NCI-H82 treated with DMSO at 0.1 percent for 48 hours (cell line): ENCODE results near the gene MEI4.
A peak's percentile ranks its signal among the peaks of the same experiment; 100 is the strongest.
"Not testable (repeated sequence)": the region's sequence is repeated elsewhere in the genome, so short reads cannot be mapped to it uniquely, and the experiment has no call there.

ENCODE experiments used
- DNase-seq: peaks from one replicate; lab custom pipeline; 2025; ENCODE audit not compliant: unreplicated experiment; lab: John Stamatoyannopoulos, UW

The MEI4 gene

DNA sequence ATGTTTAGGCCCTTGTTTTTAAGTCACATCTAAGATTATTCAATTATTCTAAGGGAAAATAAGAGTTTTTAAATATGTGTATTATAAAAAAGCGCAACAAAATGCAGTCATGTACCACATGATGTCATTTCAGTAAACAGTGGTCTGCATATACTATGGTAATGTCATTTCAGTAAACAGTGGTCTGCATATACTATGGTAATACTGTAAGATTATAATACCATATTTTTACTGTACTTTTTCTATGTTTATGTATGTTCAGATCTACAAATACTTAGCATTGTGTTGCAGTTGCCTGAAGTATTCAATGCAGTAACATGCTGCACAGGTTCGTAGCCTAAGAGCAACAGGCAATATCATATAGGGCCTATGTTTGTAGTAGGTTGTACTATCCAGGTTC, 21.4 kb downstream of the MEI4 start:
- no peak for DNase-seq

DNA sequence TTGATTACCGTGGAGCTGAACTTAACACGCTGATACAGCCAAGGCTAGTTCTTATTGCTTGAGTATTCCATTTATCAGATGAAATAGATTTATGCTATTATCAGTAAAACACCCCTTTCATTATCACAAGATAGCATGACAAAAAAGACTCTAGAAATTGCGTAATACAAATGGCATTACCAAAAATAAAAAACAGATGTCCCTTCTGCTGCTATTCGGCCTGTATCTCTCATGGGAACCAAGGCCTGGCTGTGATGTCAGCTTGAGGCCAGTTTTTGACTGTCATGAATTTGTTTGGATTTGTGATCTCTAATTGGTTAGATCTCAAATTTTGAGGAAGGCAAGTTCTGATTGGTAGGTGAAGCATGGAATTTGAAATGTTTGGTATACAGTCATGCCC, 25.2 kb downstream of the MEI4 start:
- DNase-seq, result no peak

DNA sequence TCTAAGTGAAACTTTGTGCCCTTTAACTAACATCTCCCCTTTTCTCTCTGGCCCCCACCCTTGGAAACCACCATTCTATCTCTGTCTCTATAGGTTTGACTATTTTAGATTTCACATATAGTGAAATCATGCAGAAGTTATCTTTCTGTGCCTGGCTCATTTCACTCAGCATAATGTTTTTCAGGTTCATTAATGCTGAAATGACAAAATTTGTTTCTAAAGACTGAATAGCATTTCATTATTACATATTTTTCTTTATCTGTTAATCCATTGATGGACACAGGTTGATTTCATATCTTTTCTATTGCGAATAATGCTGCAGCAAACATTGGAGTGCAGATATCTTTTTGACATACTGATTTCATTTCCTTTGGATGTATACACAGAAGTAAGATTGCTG, 30.7 kb downstream of the MEI4 start:
- DNase-seq, result no peak

DNA sequence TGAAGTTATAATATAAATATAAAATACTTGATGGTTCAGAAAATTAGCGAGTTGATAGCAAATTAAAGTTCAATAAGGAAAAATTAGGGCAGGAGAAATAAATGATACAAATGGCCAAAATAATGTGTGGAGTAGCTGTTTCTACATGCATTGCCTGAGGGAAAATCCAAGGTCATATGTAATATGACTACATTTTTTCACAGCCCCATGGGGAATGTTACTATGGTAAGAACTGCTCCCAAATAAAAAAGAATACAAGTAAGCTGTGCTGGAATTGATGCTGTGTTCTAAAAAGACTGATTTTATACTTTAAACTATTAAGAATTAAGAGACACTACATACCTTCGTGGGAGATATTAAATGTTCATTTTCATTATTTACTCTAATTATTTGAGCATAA, 34.1 kb downstream of the MEI4 start:
- DNase-seq, result no peak

DNA sequence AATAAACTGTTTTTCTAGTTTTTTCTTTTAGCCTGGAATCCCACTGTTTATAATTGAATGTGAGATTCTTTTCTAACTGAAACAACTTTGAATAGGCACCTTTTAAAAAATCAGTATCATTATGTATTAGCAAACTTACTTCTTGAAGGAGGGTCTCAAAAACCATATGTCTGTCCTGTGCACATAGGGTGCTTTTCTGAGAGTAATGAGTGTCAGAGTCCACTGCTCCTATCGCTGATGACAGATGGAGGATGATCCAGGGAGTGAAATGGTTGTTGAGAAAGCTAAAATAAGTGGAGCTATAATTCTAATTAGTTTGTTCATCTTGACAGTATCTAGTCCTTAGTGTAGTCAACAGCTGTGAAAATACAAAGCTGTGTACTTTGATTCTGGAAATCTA, 35.8 kb downstream of the MEI4 start:
- peak; percentile 15 for DNase-seq

DNA sequence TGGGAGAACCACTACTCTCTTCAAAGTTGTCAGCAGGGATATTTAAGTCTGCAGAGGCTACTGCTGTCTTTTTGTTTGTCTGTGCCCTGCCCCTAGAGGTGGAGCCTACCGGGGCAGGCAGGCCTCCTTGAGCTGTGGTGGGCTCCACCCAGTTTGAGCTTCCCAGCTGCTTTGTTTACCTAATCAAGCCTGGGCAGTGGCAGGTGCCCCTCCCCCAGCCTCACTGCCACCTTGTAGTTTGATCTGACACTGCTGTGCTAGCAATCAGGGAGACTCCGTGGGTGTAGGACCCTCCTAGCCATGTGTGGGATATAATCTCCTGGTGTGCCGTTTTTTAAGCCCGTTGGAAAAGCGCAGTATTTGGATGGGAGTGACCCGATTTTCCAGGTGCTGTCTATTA, 47.3 kb downstream of the MEI4 start:
- DNase-seq, result not testable (repeated sequence)

DNA sequence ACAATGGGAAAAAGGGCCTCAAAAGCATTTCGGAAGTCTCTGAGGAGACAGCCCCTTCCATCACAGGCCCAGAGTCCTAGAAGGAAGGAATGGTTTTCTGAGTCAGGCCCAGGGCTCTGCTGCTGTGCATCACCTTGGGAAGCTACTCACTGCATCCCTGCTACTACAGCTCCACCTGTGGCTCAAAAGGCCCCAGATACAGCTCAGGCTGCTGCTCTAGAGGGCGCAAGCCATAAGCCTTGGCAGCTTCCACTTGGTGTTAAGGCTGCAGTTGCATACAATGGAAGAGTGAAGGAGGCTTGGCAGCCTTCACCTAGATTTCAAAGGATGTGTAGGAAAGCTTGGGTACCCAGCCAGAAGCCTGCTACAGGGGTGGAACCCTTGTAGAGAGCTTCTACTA, 54.8 kb downstream of the MEI4 start:
- DNase-seq, result no peak

DNA sequence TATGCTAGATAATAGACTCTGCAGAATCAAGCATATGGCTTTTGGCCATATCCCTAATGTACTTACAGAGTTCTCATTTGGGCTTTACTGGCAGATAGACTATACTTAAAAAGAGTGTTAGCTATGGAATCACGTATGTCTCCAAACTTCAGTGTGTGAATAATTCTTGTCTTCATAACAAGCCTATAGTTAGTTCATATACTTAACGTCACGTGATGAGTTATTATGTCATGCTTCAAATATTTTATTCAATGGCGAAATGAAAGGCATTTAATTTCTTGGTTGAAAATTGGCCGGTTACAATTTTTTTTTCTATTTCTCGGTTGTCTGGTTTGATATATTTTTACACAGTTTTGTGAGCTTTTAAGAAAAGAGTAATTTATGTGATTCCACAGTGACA, 62.7 kb downstream of the MEI4 start:
- DNase-seq, result peak; percentile 1

DNA sequence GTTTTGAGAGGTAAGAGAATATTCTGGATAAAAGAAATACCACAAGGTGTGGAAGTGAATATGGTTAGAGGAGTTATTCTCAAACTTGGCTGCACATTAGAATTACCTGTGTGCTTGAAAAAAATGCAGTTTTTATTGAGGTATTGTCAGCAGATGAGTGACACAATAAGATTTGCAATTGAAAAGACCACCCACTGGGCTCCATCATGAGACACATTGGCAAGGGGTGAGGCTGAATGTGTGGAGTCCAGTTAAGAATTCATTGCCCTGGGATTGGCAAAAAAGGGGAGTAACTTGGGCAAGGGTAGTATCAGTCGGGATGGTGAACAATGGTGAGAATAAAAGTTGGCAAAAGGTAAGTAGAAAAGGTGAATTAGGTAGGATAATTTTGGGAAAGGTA, 63.5 kb downstream of the MEI4 start:
- no peak for DNase-seq

DNA sequence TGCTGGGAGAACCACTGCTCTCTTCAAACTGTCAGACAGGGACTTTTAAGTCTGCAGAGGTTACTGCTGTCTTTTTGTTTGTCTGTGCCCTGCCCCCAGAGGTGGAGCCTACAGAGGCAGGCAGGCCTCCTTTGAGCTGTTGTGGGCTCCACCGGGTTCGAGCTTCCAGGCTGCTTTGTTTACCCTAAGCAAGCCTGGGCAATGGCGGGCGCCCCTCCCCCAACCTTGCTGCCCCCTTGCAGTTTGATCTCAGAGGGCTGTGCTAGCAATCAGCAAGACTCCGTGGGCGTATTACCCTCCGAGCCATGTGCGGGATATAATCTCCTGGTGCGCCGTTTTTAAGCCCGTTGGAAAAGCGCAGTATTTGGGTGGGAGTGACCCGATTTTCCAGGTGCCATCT, 83.2 kb downstream of the MEI4 start:
- not testable (repeated sequence) for DNase-seq

DNA sequence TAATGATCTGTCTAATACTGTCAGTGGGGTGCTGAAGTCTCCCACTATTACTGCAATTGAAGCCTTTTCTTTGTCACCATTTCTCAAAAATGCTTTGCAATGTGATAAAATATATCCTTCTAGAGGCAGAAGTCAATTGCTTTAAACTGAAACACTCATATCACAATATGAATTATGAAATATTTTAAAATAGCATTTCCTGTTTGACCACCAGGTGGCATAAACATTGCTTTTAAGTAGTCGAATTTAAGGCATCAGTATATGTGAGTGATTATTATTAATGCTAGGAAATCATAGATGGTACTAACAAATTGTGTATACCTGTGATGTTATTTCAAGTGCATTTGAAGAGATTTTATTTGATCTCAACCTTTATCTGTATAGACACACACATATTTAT, 87.5 kb downstream of the MEI4 start:
- DNase-seq, result no peak

DNA sequence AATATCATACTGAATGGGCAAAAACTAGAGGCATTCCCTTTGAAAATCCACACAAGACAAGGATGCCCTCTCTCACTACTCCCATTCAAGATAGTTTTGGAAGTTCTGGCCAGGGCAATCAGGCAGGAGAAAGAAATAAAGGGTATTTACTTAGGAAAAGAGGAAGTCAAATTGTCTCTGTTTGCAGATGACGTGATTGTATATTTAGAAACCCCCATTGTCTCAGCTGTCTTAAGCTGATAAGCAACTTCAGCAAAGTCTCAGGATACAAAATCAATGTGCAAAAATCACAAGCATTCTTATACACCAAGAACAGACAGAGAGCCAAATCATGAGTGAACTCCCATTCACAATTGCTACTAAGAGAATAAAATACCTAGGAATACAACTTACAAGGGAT, 99.3 kb downstream of the MEI4 start:
- DNase-seq, result not testable (repeated sequence)

DNA sequence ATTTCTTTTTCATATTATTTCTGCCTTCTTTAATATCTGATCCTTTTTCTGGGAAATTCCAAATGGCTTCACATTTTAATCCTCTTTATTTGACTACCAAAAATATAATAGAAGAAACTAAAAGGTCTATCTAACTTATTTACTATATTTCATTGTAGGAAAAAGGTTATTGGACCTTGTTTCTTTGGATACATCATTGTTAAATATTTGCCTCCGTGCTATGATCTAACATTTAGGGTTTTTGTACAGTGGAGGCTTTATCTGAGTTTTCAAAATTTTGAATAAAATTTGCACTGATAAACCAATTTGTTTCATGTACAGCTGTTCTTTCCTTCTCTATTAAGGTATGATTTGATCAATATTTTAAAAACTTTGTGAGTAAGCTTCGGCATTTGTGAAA, 109.5 kb downstream of the MEI4 start:
- DNase-seq, result no peak

DNA sequence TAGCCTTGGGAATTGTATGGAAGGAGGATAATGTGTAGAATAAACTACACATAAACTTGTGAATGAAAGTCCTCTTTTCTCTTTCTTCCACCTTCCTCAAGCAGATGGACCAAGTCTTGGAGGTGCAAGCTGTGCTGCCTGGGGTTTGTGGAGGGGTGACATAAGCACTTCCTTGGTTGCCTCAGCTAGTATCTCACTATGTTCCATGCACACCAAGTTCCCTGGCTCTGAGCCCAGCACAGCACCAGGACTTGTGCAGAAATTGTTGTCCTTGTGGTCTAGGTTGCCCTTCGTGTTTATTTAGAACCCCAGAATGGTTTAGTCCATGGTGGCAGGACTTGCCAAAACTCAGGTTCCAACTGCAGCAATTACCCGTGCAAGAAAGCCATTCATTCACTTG, 110.3 kb downstream of the MEI4 start:
- no peak for DNase-seq

DNA sequence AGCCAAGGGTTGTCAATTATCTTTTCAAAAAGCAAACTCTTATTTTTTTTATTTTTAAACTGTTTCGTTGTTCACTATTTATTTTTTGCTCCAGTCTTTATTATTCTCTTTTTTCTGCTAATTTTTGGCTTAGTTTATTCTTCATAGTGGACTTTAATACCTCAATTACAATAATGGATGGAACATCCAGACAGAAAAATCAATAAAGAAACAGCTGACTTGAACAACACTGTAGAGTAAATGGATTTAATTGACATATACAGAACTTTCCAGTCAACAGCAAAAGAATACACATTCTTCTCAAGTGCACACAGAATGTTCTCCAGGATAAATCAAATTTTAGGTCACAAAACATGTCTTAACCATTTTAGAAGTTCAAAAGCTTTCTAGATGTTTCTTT, 111.5 kb downstream of the MEI4 start:
- DNase-seq, result no peak

DNA sequence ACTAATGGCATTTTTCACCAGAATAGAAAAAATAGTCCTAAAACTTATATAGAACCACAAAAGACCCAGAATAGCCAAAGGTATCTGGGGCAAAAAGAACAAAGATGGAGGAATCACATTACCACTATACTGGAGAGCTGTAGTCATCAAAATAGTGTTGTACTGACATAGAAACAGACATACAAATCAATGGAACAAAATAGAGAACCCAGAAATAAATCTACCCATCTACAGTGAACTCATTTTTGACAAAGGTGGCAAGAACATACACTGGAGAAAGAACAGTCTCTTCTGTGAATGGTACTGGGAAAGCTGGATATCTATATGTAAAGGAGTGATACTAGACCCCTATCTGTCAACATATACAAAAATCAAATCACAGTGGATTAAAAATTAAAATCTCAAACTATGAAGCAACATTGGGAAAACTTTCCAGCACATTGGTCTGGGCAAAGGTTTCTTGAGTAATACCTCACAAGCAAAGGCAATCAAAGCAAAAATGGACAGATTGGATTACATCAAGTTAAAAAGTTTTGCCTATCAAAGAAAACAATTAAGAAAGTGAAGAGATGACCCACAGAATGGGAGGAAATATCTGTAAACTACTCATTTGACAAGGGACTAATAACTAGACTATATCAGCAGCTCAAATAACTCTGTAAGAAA, 120.5 kb downstream of the MEI4 start:
- DNase-seq, result no peak

DNA sequence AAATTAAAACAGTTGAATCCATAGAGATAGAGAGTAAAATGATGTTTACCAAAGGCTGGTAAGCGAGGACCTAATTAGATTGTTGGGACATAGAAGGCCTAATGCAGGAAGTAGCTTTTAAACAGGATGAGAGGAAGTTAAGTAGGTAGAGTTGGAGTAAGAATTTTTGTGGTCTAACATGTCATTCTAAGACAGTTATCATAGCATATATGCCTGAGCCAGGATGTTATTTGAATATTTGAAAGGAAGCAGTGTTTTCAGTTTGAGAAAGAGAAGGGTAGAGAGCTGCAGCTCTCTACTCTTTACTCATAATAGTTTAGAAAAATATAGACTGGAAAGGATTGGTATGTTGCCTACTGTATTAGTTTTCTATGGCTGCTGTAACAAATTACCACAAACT, 121.6 kb downstream of the MEI4 start:
- DNase-seq, result no peak

DNA sequence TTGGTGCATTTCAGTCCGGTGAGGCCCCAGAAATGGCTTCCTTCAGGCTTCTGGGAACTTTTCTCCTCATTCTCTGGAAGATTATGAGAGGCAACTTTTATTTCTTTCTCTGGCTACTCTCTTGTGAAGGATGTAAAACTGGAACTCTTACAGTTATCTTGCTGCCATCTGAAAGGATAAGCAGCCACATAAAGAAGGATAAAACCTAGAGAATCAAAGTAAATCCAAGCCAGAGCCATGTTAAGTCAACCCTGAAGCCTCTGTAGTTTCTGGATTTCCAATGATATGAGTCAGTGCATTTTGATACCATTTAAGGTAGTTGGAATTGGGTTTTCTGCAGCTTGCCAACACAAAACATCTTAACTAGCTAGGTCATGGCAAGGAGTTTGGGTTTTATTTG, 123.6 kb downstream of the MEI4 start:
- no peak for DNase-seq

DNA sequence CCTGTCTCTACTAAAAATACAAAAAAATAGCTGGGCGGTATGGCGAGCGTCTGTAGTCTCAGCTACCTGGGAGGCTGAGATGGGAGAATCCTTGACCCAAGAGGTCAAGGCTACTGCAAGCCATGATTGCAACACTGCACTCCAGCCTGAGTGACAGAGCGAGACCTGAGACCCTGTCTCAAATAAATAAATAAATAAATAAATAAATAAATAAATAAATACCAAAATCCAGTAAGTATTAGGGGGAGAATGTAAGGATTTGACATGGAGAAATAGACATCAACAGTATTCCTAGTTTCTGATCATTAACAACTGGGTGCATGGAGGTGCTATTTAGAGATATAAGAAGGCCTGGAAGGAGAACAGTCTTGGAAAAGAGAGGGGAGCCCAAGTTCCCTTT, 125.7 kb downstream of the MEI4 start:
- no peak for DNase-seq

DNA sequence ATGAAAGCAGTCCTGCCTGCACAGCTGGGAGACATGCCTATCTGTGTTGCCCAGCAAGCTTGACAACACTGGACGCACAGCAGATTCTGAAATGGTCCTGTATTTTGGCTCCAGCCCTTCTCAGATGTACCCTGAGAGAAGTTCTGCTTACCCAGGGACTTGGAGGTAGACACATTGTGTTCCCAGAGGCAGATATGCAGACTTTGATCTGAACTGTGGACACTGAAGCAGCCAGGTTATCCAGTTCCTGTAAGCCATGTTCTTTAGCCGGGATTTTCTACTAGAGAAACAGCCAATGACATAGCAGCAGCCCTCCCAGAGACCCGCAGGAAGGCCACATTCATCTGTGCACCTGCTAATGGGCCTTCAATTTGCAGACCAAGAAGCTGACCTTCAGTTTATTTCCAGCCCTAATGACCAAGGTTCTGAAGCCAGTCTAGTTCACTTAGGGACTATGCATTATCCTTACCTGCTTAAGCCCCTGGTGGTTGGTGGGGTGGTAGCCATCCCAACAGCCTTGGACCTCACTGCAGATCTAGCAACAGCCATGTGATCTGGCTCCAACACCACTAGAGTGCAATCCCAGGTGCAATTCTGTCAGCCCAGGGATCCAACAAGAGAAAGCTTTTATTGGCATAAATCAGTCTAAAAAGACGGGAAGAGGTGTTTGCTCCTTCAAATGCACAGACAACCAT, 134.2 kb downstream of the MEI4 start:
- DNase-seq, result no peak

DNA sequence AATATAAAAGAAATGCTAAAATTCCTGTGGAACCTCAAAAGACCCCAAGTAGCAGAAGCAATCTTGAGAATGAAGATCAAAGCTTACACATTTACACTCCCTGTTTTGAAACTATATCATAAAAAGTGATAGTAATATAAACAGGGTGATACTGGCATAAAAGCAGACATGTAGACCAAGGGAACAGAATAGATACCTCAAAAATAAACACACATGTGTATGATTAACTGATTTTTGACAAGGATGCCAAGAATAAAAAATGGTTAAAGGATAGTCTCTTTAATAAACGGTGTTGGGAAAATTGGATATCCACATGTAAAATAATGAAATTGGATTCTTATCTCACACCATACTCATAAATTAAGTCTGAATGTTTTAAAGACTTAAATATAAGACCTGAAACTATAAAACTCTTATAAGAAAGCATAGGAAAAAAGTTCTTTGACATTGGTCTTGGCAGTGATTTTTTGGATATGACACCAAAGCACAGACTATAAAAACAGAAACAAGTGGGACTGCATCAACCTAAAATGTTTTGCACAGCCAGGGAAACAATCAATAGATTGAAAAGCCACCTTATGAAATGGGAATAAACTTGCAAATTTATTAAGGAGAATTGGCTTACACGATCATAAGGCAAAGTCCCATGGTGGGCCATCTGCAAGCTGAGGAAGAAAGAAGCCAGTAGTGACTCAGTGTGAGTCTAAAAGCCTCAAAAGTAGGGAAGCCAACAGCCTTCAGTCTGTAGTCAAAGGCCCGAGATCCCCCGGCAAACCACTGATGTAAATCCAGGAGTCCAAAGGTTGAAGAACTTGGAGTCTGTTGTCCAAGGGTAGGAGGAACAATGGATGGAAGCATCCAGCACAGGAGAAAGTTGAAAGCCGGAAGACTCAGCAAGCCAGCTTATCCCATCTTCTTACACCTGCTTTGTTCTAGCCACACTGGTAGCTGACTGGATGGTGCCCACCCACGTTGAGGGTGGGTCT, 144.3 kb downstream of the MEI4 start:
- no peak for DNase-seq

DNA sequence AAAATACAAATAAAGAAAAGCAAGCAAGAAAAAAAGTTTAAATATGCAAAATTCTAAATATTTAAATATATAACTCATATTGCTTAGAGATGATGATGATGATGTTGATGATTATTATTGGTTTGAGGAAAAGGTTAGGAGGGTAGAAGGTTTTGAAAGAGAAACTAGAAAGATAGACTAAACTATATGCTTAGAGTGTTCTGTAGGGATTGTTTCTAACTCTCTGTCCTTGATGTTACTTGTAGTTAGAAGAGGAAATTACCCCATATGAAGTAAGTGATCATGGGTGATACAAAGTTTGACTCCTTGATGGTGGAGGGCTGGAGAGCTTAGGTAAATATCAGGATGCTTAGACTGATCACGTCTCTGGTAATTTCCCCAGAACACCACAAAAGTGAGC, 159.5 kb downstream of the MEI4 start:
- no peak for DNase-seq
